ENCODE data around the gene GCK.

- TF ChIP-seq POLR2A (IDR thresholded peaks at IDR 0.05) (no peak), CTCF (IDR thresholded peaks at IDR 0.05) (no peak)
These were observed 36.0 kb downstream of the GCK start for GRCh38 chr7:44152971-44153947.
